H9 (cell line): Measurements from ENCODE around the gene MAP7. TPM values are rescaled to one million over a fixed set of nuclear protein-coding genes. Genes with fewer than 3 reads are reported as not detected.

Source experiments
- DNase-seq: peaks from one replicate; pipeline ENCODE4 v3.0.0-alpha.2; 2017
- H2AFZ ChIP-seq: one replicate; pipeline ENCODE4 v1.6.1; 2013; ENCODE audit warnings: mild to moderate bottlenecking, low read length, control low read depth, moderate library complexity
- H2AK5ac ChIP-seq: 2 replicates; pipeline ENCODE4 v1.6.1; 2013; ENCODE audit warnings: low read length, control low read depth, mixed read lengths; ENCODE audit not compliant: insufficient read length
- H2BK120ac ChIP-seq: one replicate; pipeline ENCODE4 v1.6.1; 2013; ENCODE audit warnings: low read depth, mild to moderate bottlenecking, low read length, control low read depth, inconsistent platforms; ENCODE audit not compliant: poor library complexity, severe bottlenecking
- H2BK12ac ChIP-seq: 2 replicates; pipeline ENCODE4 v1.6.1; 2013; ENCODE audit warnings: low read length, control low read depth, mixed read lengths, low read depth; ENCODE audit not compliant: insufficient read length
- H2BK15ac ChIP-seq: 2 replicates; pipeline ENCODE4 v1.6.1; 2013; ENCODE audit warnings: low read depth, low read length, control low read depth
- H2BK20ac ChIP-seq: one replicate; pipeline ENCODE4 v1.6.1; 2013; ENCODE audit warnings: low read depth, mild to moderate bottlenecking, low read length, control low read depth, inconsistent platforms; ENCODE audit not compliant: poor library complexity, severe bottlenecking
- H2BK5ac ChIP-seq: 2 replicates; pipeline ENCODE4 v1.6.1; 2013; ENCODE audit warnings: low read length, control low read depth, mixed read lengths; ENCODE audit not compliant: insufficient read length
- H3K14ac ChIP-seq: 2 replicates; pipeline ENCODE4 v1.6.1; 2013; ENCODE audit warnings: low read length, control low read depth; ENCODE audit not compliant: insufficient read depth
- H3K18ac ChIP-seq: 2 replicates; pipeline ENCODE4 v1.6.1; 2013; ENCODE audit warnings: low read depth, mild to moderate bottlenecking, mixed read lengths, low read length, control low read depth; ENCODE audit not compliant: insufficient read length
- H3K23ac ChIP-seq: 2 replicates; pipeline ENCODE4 v1.6.1; 2013; ENCODE audit warnings: low read length, control low read depth, mixed read lengths, low read depth; ENCODE audit not compliant: insufficient read length
- H3K23me2 ChIP-seq: 2 replicates; pipeline ENCODE4 v1.6.1; 2013; ENCODE audit warnings: low read depth, mild to moderate bottlenecking, mixed read lengths, low read length, control low read depth; ENCODE audit not compliant: insufficient read length, poor library complexity, severe bottlenecking
- H3K27ac ChIP-seq: 2 replicates; pipeline ENCODE4 v1.5.1; 2013; ENCODE audit warnings: low read length, control low read depth, mixed read lengths, low read depth; ENCODE audit not compliant: insufficient read length
- H3K27me3 ChIP-seq: 2 replicates; pipeline ENCODE4 v1.6.1; 2013; ENCODE audit warnings: low read length, control low read depth, inconsistent platforms; ENCODE audit not compliant: insufficient read depth
- H3K4ac ChIP-seq: 2 replicates; pipeline ENCODE4 v1.6.1; 2013; ENCODE audit warnings: low read depth, mild to moderate bottlenecking, control low read depth, inconsistent platforms, low read length, moderate library complexity
- H3K4me1 ChIP-seq: 2 replicates; pipeline ENCODE4 v1.6.1; 2013; ENCODE audit warnings: low read length, control low read depth, inconsistent platforms; ENCODE audit not compliant: insufficient read depth
- H3K4me2 ChIP-seq: 2 replicates; pipeline ENCODE4 v1.6.1; 2013; ENCODE audit warnings: low read length, control low read depth, mixed read lengths; ENCODE audit not compliant: insufficient read length, insufficient read depth
- H3K56ac ChIP-seq: 2 replicates; pipeline ENCODE4 v1.6.1; 2013; ENCODE audit warnings: low read depth, mild to moderate bottlenecking, mixed read lengths, low read length, control low read depth; ENCODE audit not compliant: insufficient read length
- H3K79me1 ChIP-seq: 2 replicates; pipeline ENCODE4 v1.6.1; 2013; ENCODE audit warnings: low read depth, mild to moderate bottlenecking, moderate library complexity, low read length, control low read depth, inconsistent platforms; ENCODE audit not compliant: insufficient read depth, poor library complexity, severe bottlenecking
- H3K79me2 ChIP-seq: 2 replicates; pipeline ENCODE4 v1.6.1; 2013; ENCODE audit warnings: low read length, control low read depth, inconsistent platforms; ENCODE audit not compliant: insufficient read depth
- H3K9ac ChIP-seq: 2 replicates; pipeline ENCODE4 v1.6.1; 2013; ENCODE audit warnings: low read length, control low read depth, mixed read lengths; ENCODE audit not compliant: insufficient read length; ENCODE audit errors: extremely low read depth
- H3K9me3 ChIP-seq: one replicate; pipeline ENCODE4 v1.6.1; 2013; ENCODE audit warnings: low read depth, low read length, inconsistent platforms; ENCODE audit not compliant: control insufficient read depth
- H3T11ph ChIP-seq: one replicate; pipeline ENCODE4 v1.6.1; 2013; ENCODE audit warnings: mild to moderate bottlenecking, low read length, control low read depth, inconsistent platforms
- H4K20me1 ChIP-seq: one replicate; pipeline ENCODE4 v1.6.1; 2013; ENCODE audit not compliant: control insufficient read depth, insufficient read length, insufficient read depth
- H4K5ac ChIP-seq: 2 replicates; pipeline ENCODE4 v1.6.1; 2013; ENCODE audit warnings: low read depth, mild to moderate bottlenecking, mixed read lengths, low read length, control low read depth; ENCODE audit not compliant: insufficient read length
- H4K8ac ChIP-seq: replicated peaks from 2 replicates; pipeline ENCODE4 v1.6.1; 2013; ENCODE audit warnings: low read length, control low read depth, mixed read lengths, low read depth; ENCODE audit not compliant: insufficient read length
- H4K91ac ChIP-seq: 2 replicates; pipeline ENCODE4 v1.6.1; 2013; ENCODE audit warnings: low read depth, mild to moderate bottlenecking, moderate library complexity, mixed read lengths, low read length, control low read depth; ENCODE audit not compliant: insufficient read length
- H3K27ac Mint-ChIP-seq, 3 experiments: 2 replicates in 2 of 3; 3 replicates in 1 of 3; pipeline ENCODE4 v1.8.0; 2020 to 2021; ENCODE audit warnings: mixed read lengths in 3 of 3, mild to moderate bottlenecking in 1 of 3, moderate library complexity in 1 of 3
- H3K27me3 Mint-ChIP-seq: 2 replicates; pipeline ENCODE4 v1.8.0; 2021; ENCODE audit warnings: low read depth, mild to moderate bottlenecking, moderate library complexity, mixed read lengths
- H3K36me3 Mint-ChIP-seq, 3 experiments: 2 replicates in 2 of 3; 3 replicates in 1 of 3; pipeline ENCODE4 v1.8.0; 2020 to 2021; ENCODE audit warnings: low read depth in 3 of 3, mixed read lengths in 3 of 3; ENCODE audit not compliant: insufficient read depth in 1 of 3
- H3K4me1 Mint-ChIP-seq, 2 experiments: 2 replicates each; pipeline ENCODE4 v1.8.0; 2020; ENCODE audit warnings: mixed read lengths in 2 of 2
- H3K4me3 Mint-ChIP-seq, 2 experiments: 2 replicates in 1 of 2; 3 replicates in 1 of 2; pipeline ENCODE4 v1.8.0; 2020 to 2021; ENCODE audit warnings: mild to moderate bottlenecking in 2 of 2, mixed read lengths in 2 of 2, moderate library complexity in 1 of 2
- H3K9me3 Mint-ChIP-seq, 2 experiments: 2 replicates in 1 of 2; 3 replicates in 1 of 2; pipeline ENCODE4 v1.8.0; 2020; ENCODE audit warnings: mild to moderate bottlenecking in 2 of 2, mixed read lengths in 2 of 2, moderate library complexity in 1 of 2
- WGBS: extraction: QIAGEN DNeasy Blood & Tissue Kit; methylation state at CpG from one replicate; pipeline ENCODE4 v1.1.7; 2013; ENCODE audit warnings: missing lambda C conversion rate, low lambda C conversion rate, mixed read lengths; ENCODE audit not compliant: insufficient read length; ENCODE audit errors: extremely low coverage; 5-methylcytosine and 5-hydroxymethylcytosine counted together
- total RNA-seq: library from RNA; stranded (reverse); gene quantifications from 2 replicates; pipeline ENCODE4 v1.2.1, GENCODE V29; 2021
- TF ChIP-seq, protein P1 (sequence below): fragments of 200-600 bp; sonication (generic); conservative IDR thresholded peaks from 3 replicates; pipeline ENCODE4 v1.8.0; 2021; ENCODE audit warnings: antibody characterized with exemption, mild to moderate bottlenecking

MAP7 gene
- total RNA-seq, 1 experiment from 2014 or later: 51.1 TPM

DNA sequence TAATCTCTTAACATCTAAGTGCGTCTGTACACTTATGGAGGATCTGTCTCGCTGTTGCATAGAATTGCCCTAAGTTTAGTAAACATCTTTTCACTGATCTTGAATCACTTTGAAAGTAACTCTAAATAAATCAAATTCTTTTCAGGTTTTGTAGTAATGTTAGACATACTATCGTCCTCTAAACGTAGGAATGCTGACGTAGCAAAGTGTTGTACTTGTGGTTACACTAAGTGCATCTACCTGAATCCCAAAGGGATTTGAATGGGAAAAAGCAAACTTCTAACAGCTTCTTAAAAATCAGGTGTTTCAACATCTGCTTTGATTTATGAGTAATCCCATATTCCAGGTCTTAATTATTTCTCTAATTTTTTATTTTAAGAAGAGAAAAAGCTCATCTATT, 49.8 kb downstream of the MAP7 start:
- Histone ChIP-seq H3K23ac (no peak overlapping the region), H2BK20ac (no peak overlapping the region), H3K4ac (no peak overlapping the region), H3K79me1 (no peaks in the 10 kb centered on the region), H3T11ph (no peak overlapping the region), H3K27me3 (no peaks in the 10 kb centered on the region), H2BK120ac (no peak overlapping the region), H3K4me2 (no peak overlapping the region), H4K20me1 (no peaks in the 10 kb centered on the region), H4K8ac (no peak overlapping the region), H2AFZ (no peak overlapping the region), H3K56ac (no peak overlapping the region), H3K4me1 (peaks cover 14% of the 10 kb centered on the region; the same call in 1 of the 2 replicates), H3K9me3 (no peaks in the 10 kb centered on the region), H4K5ac (no peak overlapping the region), H3K79me2 (peaks cover 6% of the 10 kb centered on the region; the same call in 1 of the 2 replicates), H3K27ac (no peak overlapping the region), H3K9ac (no peak overlapping the region), H3K18ac (no peak overlapping the region), H3K14ac (no peak overlapping the region), H2BK5ac (no peak overlapping the region), H2BK12ac (no peak overlapping the region), H3K23me2 (no peaks in the 10 kb centered on the region), H4K91ac (no peak overlapping the region), H2AK5ac (no peak overlapping the region), H2BK15ac (no peak overlapping the region)
- Mint-ChIP-seq H3K36me3 (no peaks in the 10 kb centered on the region; a peak in 2 of 7 replicates), H3K27ac (peak overlapping the region; percentile 46 to 59 (median 59); a peak in 5 of 7 replicates), H3K4me1 (peaks cover 70 to 74% of the 10 kb centered on the region in 2 experiments), H3K4me3 (no peak overlapping the region; a peak in 1 of 5 replicates), H3K27me3 (no peaks in the 10 kb centered on the region), H3K9me3 (no peaks in the 10 kb centered on the region)
- DNase-seq: no peak
- WGBS: no CpG with 5 or more reads among the region's 5 CpGs
- TF ChIP-seq, protein P1, sequence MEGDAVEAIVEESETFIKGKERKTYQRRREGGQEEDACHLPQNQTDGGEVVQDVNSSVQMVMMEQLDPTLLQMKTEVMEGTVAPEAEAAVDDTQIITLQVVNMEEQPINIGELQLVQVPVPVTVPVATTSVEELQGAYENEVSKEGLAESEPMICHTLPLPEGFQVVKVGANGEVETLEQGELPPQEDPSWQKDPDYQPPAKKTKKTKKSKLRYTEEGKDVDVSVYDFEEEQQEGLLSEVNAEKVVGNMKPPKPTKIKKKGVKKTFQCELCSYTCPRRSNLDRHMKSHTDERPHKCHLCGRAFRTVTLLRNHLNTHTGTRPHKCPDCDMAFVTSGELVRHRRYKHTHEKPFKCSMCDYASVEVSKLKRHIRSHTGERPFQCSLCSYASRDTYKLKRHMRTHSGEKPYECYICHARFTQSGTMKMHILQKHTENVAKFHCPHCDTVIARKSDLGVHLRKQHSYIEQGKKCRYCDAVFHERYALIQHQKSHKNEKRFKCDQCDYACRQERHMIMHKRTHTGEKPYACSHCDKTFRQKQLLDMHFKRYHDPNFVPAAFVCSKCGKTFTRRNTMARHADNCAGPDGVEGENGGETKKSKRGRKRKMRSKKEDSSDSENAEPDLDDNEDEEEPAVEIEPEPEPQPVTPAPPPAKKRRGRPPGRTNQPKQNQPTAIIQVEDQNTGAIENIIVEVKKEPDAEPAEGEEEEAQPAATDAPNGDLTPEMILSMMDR: no peak
